NCI-H345 (cell line): ENCODE results near the gene REPS1.
"Not testable (repeated sequence)": the region's sequence is repeated elsewhere in the genome, so short reads cannot be mapped to it uniquely, and the experiment has no call there.

Experiments
- DNase-seq: peaks from one replicate; lab custom pipeline; 2025; lab: John Stamatoyannopoulos, UW

Gene REPS1

DNA sequence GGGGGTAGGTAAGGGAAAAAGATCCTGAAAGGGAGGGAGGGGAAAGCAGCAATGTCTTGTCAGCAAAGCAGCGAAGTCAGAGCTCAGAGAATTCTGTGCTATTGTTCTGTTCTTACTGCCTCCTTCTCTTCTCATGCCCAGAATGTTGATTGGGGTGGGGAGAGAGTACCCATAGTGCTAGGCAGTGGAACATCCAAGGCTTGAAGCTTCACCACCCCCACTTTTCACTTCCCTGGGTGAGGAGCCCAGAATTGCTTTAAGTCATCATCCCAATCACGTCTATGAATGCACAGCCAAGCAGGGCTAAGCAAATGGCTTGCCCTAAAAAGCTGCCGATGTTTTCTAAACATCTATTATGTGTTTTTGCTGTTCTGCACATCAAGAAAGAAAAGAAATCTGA, 16.5 kb downstream of the REPS1 start:
- DNase-seq = no peak

- DNase-seq = no peak
Measured at GRCh38 chr6:138970856-138971425, 17.1 kb downstream of the REPS1 start.

GRCh38 chr6:138970159-138970558, 17.9 kb downstream of the REPS1 start:
- DNase-seq = no peak

DNA sequence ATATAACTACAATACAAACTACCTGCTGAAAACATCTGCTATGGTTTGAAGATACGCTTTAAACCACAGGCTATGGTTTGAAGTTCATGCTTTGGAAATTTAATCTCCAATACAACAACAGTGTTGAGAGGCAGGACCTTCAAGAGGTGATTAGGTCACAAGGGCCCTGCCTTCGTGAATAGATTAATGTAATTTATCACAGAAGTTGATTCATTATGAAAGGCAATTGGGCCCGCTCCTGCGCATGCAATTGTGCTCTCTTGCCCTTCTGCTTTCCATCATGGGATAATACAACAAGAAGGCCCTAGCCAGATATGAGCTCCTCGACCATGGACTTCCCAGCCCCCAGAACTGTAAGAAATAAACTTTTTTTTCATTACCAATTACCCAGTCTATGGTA, 21.2 kb downstream of the REPS1 start:
- DNase-seq = no peak

DNA sequence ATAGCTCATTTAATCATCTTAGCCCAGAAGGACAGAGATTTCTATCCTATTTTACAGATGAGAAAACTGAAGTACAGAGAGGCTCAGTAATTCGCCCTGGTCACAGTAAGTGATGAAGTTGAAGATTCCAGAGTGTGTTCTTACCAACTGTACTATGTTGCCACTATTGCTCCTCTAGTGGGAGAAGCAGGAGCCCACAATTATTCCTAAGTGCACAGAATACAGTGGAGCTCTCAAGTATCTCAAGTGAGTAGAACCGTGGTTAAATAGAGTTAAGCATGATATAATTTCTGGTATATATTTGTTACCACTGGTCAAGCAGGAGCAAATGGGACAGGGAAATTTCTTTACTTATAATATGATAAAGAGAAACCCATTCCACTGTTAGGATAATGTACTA, 22.1 kb downstream of the REPS1 start:
- DNase-seq = no peak

DNA sequence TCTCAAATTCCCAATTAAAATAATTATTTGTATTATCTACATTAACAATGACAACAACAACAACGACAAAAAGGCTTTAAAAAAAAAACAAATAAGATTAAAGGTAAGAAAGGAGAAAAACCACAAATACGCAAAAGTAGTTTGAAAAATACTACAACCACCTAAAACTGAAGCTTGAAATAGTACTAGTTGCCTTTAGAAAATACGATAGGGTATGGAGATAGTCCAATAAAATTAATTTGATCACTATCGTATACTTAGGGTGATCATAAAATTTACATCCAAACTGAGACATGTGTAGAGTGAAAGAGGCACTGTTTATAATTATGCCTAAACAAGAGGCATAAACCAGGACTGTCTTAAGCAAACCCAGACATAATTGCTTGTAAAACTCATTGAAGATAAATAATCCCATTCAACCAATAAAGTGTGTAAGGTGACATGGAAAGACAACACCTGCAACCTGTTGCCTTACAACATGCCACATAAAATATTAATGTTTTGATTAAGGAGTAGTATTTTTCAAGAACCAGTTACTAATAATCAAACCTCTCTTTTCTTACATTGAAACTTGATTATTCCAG, 22.7 kb downstream of the REPS1 start:
- DNase-seq = no peak

DNA sequence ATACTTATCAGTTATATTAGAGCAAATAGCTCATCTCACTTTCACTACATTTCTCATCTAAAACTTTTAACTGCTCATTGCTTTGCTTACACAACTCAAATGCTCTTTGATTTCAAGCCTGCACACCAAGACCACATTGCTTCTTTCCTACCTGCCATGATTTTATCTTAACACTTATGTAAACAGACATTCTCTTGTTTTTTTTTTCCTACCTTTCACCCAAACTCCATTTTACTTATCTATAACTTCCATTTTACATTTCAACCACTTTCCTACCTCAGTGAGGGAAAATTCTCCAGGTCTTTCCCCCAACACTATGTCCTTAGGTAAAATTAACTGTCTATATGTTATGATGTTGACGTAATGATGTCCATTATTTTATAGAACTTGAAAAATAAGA, 24.0 kb downstream of the REPS1 start:
- no peak for DNase-seq

DNA sequence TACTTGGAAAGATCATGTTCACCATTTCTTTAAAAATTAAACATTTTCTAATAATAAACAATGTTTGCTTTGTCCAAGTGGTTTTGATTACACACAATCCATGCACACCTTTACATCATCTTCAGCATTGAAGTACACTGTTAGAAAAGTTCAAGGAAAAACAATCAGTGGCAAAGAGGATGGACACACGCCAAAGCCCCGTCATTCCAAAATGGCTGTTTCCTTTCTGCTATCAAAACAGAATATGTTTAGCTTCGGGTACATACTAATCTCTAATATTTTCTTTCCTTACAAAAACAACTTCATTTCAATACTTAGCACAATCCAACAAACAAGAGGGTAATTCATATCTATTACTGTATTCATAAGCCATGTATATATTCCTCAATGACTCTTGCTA, 24.5 kb downstream of the REPS1 start:
- no peak for DNase-seq

- DNase-seq = no peak
Measured at GRCh38 chr6:138963119-138963518, 24.9 kb downstream of the REPS1 start.

DNA sequence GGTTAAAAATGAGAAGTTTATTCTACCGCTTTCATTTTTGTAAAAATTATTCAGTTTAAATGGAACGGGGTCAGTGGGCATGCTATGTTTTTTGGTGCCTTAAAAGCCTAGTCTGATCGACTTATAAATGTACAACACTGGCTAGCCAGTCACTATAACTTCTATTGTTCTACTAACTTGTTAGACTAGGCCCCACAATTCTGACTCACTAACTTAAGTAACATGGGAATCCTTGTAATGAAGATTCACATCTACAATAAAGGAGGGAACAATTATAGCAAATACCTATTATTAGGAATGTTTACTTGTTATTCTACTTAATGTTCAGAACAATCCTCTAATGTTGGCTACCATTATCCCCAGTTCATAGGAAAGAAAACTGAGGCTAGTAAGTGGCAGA, 28.5 kb downstream of the REPS1 start:
- DNase-seq = no peak

DNA sequence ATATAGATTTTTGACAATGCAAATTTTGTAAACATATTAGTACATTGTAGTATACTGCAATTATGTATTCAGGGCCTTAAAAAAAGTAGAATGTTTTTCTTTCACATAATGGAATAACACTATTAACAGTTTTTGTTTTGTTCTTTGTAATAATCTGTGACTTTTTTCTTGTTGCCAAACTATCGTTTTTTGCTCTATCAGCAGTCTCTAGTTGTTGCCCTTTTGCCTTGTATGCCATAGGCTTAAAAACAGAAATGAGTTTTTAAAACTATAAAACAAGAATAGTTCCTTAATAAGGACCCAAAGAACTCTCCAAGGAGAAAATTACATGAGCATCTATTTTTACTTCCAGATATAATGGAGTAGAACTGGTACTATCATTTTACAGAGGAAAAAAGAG, 29.5 kb downstream of the REPS1 start:
- no peak for DNase-seq

DNA sequence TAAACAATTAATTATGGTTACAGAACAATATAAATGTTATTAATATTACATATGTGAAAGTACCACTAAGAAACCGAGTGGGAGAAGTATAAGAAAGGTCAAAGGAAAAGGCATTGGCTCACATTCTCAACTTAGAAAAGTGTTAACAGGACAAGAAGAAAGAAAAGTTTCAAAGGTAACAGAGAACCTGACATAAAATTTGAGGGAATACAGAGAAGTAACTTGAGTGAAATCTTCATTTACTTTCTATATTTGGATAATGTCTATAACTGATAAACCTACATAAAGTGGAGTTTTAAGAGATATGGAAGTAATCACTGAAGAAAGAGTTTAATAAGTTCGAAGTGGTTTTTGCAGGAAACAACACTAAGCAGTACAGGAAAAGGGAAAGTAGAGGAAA, 30.1 kb downstream of the REPS1 start:
- DNase-seq = no peak

DNA sequence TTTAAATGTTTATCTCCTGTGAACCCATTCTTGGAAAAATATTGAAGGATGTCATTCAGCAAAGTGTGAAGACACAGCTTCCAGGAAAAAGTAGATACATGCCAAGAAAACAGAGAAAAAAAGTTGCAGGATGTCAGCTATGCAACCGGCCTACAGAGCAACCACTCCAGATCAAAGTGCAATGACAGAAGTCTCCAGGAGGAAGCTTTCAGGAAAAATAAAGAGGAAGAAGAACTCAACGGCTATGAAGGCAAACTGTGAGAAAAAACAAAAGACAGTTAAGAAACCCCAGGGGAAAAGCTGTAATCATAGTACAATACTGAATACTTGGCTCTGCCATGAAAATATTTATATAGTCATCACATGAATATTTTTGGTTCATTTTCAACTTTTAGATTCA, 30.6 kb downstream of the REPS1 start:
- no peak for DNase-seq

GRCh38 chr6:138956244-138956924, 31.7 kb downstream of the REPS1 start:
- no peak for DNase-seq

DNA sequence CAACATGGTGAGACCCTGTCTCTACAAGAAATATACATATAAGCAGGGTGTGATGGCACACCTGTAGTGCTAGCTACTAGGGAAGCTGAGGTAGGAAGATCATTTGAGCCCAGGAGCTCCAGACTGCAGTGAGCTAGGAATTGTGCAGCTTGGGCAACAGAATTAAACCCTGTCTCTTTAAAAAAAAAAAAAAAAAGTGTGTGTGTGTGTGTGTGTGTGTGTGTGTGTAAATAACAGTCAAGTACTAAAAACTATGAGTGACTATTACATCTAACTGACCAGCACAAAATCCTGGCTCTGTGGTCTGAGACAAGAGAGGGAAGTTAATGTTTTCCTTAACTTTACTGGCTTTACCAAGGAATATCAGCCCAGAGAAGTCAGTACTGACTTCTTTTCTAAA, 32.8 kb downstream of the REPS1 start:
- DNase-seq = no peak

- no peak for DNase-seq
Measured at GRCh38 chr6:138953451-138953850, 34.6 kb downstream of the REPS1 start.

- no peak for DNase-seq
Measured at GRCh38 chr6:138948546-138949179, 39.4 kb downstream of the REPS1 start.

- DNase-seq = no peak
Measured at GRCh38 chr6:138948004-138948403, 40.0 kb downstream of the REPS1 start.

GRCh38 chr6:138945354-138945753, 42.7 kb downstream of the REPS1 start:
- no peak for DNase-seq

DNA sequence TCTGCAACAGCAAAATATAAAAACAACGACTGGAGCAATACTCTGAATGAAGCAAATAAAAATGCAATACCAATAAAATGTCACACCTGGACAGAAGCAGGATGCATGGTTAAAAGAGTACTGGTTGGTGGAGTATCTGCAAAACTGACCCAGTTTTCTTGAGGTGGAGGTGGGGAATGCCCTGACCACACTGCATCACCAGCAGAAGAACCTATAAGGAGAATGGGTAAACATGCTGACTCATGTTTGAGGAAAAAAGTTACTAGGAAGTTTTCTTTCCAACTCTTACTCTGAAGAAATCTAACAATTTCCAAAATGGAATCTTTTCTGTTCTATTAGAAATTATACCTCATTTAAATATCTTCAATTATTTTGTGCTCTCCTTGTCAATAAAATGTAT, 43.6 kb downstream of the REPS1 start:
- DNase-seq = no peak

GRCh38 chr6:138943089-138943625, 44.9 kb downstream of the REPS1 start:
- no peak for DNase-seq

DNA sequence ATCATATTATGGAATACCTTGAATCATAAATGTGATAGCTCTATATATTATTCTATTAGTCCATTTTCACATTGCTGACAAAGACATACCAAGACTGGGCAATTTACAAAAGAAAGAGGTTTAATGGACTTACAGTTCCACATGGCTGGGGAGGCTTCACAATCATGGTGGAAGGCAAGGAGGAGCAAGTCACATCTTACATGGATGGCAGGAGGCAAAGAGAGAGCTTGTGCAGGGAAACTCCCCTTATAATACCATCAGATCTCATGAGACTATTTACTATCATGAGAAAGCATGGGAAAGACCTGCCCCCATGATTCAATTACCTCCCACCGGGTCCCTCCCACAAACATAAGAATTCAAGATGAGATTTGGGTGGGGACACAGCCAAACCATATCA, 51.2 kb downstream of the REPS1 start:
- not testable (repeated sequence) for DNase-seq

- DNase-seq = no peak
Measured at GRCh38 chr6:138931660-138932059, 56.4 kb downstream of the REPS1 start.
